Hepatocyte (in vitro differentiated cells): Measurements from ENCODE around the gene SLCO2B1.

Experiments
- EZH2 ChIP-seq: fragments of 200-600 bp; sonication (generic); IDR thresholded peaks from 2 replicates; pipeline ENCODE4 v1.6.1; 2016; ENCODE audit warnings: antibody characterized with exemption, mild to moderate bottlenecking, borderline replicate concordance
- TF ChIP-seq, protein P1 (sequence below): fragments of 200-600 bp; sonication (generic); IDR thresholded peaks from 2 replicates; pipeline ENCODE4 v1.5.1; 2016; ENCODE audit warnings: antibody characterized with exemption, mild to moderate bottlenecking; ENCODE audit not compliant: poor library complexity

DNA sequence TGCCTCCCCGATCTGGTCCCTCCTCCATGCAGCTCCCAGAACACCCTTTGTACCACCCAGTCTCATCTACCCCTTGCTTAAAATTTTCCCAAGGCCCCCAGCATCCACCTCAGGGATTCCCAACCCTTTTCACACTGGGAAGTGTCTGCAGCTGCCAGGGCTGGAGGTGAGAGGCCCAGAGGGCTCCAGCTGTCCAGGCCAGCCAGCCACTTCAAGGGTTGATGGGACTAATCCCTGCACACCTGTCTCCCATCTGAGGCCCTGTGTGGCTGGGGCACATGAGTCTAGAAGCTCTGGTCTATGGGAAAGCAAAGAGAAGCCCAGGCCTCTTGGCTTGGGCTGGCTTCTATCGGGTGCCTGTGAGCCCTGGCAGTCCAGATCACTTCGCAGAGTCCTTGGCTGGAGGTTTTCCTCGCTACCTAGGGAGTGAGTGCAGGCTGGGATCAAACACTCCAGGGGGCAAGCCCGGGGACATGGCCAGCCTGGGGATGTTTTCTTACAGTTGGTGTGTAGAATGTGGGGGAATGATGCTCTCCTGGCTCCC, 48.6 kb downstream of the SLCO2B1 start:
- TF ChIP-seq, protein P1, sequence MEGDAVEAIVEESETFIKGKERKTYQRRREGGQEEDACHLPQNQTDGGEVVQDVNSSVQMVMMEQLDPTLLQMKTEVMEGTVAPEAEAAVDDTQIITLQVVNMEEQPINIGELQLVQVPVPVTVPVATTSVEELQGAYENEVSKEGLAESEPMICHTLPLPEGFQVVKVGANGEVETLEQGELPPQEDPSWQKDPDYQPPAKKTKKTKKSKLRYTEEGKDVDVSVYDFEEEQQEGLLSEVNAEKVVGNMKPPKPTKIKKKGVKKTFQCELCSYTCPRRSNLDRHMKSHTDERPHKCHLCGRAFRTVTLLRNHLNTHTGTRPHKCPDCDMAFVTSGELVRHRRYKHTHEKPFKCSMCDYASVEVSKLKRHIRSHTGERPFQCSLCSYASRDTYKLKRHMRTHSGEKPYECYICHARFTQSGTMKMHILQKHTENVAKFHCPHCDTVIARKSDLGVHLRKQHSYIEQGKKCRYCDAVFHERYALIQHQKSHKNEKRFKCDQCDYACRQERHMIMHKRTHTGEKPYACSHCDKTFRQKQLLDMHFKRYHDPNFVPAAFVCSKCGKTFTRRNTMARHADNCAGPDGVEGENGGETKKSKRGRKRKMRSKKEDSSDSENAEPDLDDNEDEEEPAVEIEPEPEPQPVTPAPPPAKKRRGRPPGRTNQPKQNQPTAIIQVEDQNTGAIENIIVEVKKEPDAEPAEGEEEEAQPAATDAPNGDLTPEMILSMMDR, result no peak
- TF ChIP-seq EZH2, result no peak
